SJSA1 (cell line): ENCODE data around the gene SPATA31C1. TPM values are rescaled to one million over a fixed set of nuclear protein-coding genes. Genes with fewer than 3 reads are reported as not detected.
"Not testable (repeated sequence)": the region's sequence is repeated elsewhere in the genome, so short reads cannot be mapped to it uniquely, and the experiment has no call there.

Experiments
- DNase-seq, 2 experiments: peaks; one replicate each; pipeline ENCODE4 v3.0.0-alpha.2; 2015 to 2020; ENCODE audit warnings: low spot score in 2 of 2, low read depth in 1 of 2
- H3K27ac ChIP-seq: fragments of 250-450 bp; sonication (Bioruptor Pico); 2 replicates; pipeline ENCODE4 v1.5.1; 2020; ENCODE audit warnings: mild to moderate bottlenecking, moderate library complexity
- H3K27me3 ChIP-seq: fragments of 250-450 bp; sonication (Bioruptor Pico); replicated peaks from 2 replicates; pipeline ENCODE4 v1.5.1; 2020; ENCODE audit warnings: mild to moderate bottlenecking, moderate library complexity
- H3K36me3 ChIP-seq: fragments of 250-450 bp; sonication (Bioruptor Pico); 2 replicates; pipeline ENCODE4 v1.5.1; 2020; ENCODE audit warnings: mild to moderate bottlenecking
- H3K4me1 ChIP-seq: fragments of 250-450 bp; sonication (Bioruptor Pico); replicated peaks from 2 replicates; pipeline ENCODE4 v1.6.1; 2021; ENCODE audit warnings: mild to moderate bottlenecking
- H3K4me3 ChIP-seq: fragments of 250-450 bp; sonication (Bioruptor Pico); 2 replicates; pipeline ENCODE4 v1.5.1; 2020; ENCODE audit warnings: mild to moderate bottlenecking
- H3K9me3 ChIP-seq: fragments of 250-450 bp; sonication (Bioruptor Pico); replicated peaks from 2 replicates; pipeline ENCODE4 v1.5.1; 2020; ENCODE audit warnings: mild to moderate bottlenecking
- total RNA-seq: library from RNA; depleted of rRNA; stranded (reverse); fragments of >200 nt; shearing (Covaris generic); gene quantifications from 2 replicates; pipeline ENCODE4 v1.2.3, GENCODE V29; 2014

SPATA31C1 gene
- total RNA-seq, 1 experiment from 2014 or later: not detected

- H3K27ac ChIP-seq, H3K27me3 ChIP-seq, H3K36me3 ChIP-seq, H3K9me3 ChIP-seq, H3K4me3 ChIP-seq, H3K4me1 ChIP-seq, DNase-seq: not testable (repeated sequence)
These were observed 16.7 kb downstream of the SPATA31C1 start for GRCh38 chr9:87934444-87934843.

GRCh38 chr9:87937352-87937751 is 19.6 kb downstream of the SPATA31C1 start:
- H3K4me1 ChIP-seq, H3K27ac ChIP-seq, H3K9me3 ChIP-seq, DNase-seq, H3K27me3 ChIP-seq, H3K36me3 ChIP-seq, H3K4me3 ChIP-seq: not testable (repeated sequence)

GRCh38 chr9:87937918-87938317 is 20.2 kb downstream of the SPATA31C1 start:
- not testable (repeated sequence) for H3K36me3 ChIP-seq, H3K9me3 ChIP-seq, H3K27ac ChIP-seq, H3K27me3 ChIP-seq, DNase-seq, H3K4me1 ChIP-seq, H3K4me3 ChIP-seq

GRCh38 chr9:87938336-87938735 is 20.6 kb downstream of the SPATA31C1 start:
- H3K9me3 ChIP-seq, H3K4me1 ChIP-seq, H3K27ac ChIP-seq, H3K27me3 ChIP-seq, H3K36me3 ChIP-seq, H3K4me3 ChIP-seq, DNase-seq: not testable (repeated sequence)

GRCh38 chr9:87939096-87939495 is 21.3 kb downstream of the SPATA31C1 start:
- H3K36me3 ChIP-seq, H3K4me1 ChIP-seq, DNase-seq: not testable (repeated sequence)

DNA sequence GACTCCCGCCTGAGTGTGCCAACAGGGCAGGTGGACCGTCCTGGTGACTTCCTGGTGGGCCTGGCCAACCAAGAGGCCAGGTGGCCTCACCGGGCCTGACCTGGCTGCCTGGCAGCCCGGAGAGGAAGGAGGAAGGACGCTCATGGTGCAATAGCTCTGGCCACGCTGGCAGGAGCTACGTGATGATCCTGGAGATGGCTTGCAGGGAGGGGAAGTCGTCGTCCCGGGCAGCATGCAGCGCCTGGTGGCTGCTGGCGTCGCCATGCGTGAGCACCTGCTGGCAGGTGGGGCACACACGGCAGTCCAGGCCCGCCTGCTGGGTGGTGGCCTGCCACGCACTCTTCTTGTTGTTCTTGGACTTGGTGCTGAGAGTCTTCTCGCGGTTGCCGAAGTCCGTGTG is 26.3 kb downstream of the SPATA31C1 start:
- no peaks in the 10 kb centered on the region for H3K4me1 ChIP-seq
- H3K9me3 ChIP-seq: no peaks in the 10 kb centered on the region
- no peak for DNase-seq
- H3K27ac ChIP-seq: no peak overlapping the region
- H3K4me3 ChIP-seq: no peak overlapping the region
- H3K27me3 ChIP-seq: no peaks in the 10 kb centered on the region
- H3K36me3 ChIP-seq: no peaks in the 10 kb centered on the region

More at GRCh38 chr9:87939096-87939495, 21.3 kb downstream of the SPATA31C1 start:
- H3K27ac ChIP-seq, H3K9me3 ChIP-seq, H3K27me3 ChIP-seq, H3K4me3 ChIP-seq: not testable (repeated sequence)

GRCh38 chr9:87944682-87945081 is 26.9 kb downstream of the SPATA31C1 start:
- DNase-seq: no peak
- Histone ChIP-seq H3K27me3 (no peaks in the 10 kb centered on the region), H3K4me1 (no peaks in the 10 kb centered on the region), H3K9me3 (no peaks in the 10 kb centered on the region), H3K36me3 (no peaks in the 10 kb centered on the region), H3K4me3 (no peak overlapping the region), H3K27ac (no peak overlapping the region)

DNA sequence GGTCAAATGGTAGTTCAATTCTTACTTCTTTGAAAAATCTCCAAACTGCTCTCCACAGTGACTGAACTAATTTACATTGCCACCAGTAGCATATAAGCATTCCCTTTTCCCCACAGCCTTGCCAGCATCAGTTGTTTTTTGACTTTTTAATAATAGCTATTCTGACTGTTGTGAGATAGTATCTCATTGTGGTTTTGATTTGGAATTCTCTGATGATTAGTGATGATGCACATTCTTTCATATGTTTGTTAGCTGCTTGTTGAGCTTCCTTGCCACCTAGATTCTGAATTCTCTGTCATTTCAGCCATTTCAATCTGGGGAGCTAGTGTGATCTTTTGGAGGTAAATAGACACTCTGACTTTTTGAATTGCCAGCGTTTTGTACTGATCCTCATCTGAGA is 32.5 kb downstream of the SPATA31C1 start:
- H3K4me1 ChIP-seq: peaks cover 6% of the 10 kb centered on the region; the same call in 1 of the 2 replicates
- peak in 1 of 2 experiments; percentile 11 for DNase-seq
- H3K9me3 ChIP-seq: no peaks in the 10 kb centered on the region

DNA sequence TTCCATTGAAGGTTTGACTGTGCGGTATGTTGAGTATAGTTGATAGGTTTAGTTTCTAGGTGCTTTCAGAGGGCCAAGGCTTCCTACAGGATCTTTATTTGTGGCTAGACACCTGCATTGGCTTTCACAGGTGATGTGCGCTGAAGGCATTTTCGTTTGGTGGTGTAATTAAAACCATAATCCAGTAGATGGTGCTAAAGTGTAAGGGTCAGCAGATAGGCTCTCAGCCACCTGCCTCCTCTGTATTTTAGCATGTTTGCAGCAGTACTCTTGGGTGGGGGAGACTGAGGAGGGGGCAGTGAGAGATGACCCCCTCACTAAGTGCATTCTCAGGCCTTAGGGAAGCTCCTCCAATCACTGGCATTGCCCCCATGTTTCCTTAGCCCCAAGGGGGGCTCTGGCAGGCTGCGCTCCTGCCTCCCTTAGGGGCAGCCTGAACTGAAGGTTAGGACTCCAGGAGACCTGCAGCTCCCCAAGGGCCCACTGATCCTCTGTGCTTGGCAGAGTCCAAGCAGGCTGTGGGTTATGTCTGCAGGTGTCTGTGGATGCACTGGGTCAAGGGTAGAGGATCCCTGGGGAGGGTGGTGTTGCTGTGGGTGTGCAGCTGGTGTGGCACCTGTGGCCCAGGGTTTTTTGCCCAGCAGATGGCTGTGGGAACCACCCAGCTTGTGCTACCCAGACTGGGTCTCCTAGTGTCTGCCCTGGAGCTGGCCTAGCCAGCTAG is 33.2 kb downstream of the SPATA31C1 start:
- no peaks in the 10 kb centered on the region for H3K27me3 ChIP-seq
- peaks cover 6% of the 10 kb centered on the region; the same call in 1 of the 2 replicates for H3K4me1 ChIP-seq
- H3K36me3 ChIP-seq: no peaks in the 10 kb centered on the region
- H3K27ac ChIP-seq: no peak overlapping the region
- no peak overlapping the region for H3K4me3 ChIP-seq
- no peaks in the 10 kb centered on the region for H3K9me3 ChIP-seq
- peak in 1 of 2 experiments; percentile 15 for DNase-seq

More for the DNA sequence above, 32.5 kb downstream of the SPATA31C1 start:
- Histone ChIP-seq H3K27ac (no peak overlapping the region), H3K4me3 (no peak overlapping the region), H3K36me3 (no peaks in the 10 kb centered on the region), H3K27me3 (no peaks in the 10 kb centered on the region)

- DNase-seq: no peak
- H3K4me3 ChIP-seq: no peak overlapping the region
- H3K9me3 ChIP-seq: no peaks in the 10 kb centered on the region
- H3K27ac ChIP-seq: no peak overlapping the region
- H3K27me3 ChIP-seq: no peaks in the 10 kb centered on the region
- H3K36me3 ChIP-seq: no peaks in the 10 kb centered on the region
- H3K4me1 ChIP-seq: peaks cover 7% of the 10 kb centered on the region
These were observed 36.5 kb downstream of the SPATA31C1 start for GRCh38 chr9:87954230-87954629.

DNA sequence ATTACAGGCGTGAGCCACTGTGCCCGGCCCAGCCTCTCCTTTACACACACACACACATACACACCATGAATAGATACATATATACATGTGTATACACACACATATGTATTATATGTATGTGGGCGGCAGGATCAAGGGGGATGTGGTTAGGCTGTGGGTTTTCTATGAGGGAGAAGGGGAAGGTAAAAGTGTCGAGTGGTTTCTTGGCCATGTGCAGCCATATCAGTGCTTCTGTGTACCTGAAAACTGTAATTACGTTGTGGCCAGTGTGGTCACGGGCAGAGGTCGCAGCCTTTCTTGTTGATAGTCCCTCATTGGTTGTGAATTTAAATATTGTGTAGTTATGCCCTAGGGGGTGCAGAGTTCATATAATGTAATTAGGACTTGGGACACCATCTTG is 40.1 kb downstream of the SPATA31C1 start:
- Histone ChIP-seq H3K27ac (no peak overlapping the region), H3K4me1 (peaks cover 18% of the 10 kb centered on the region), H3K27me3 (no peaks in the 10 kb centered on the region), H3K4me3 (no peak overlapping the region), H3K36me3 (no peaks in the 10 kb centered on the region), H3K9me3 (no peaks in the 10 kb centered on the region)
- no peak for DNase-seq

- Histone ChIP-seq H3K36me3 (no peaks in the 10 kb centered on the region), H3K4me1 (peaks cover 18% of the 10 kb centered on the region), H3K9me3 (no peaks in the 10 kb centered on the region), H3K4me3 (no peak overlapping the region), H3K27ac (no peak overlapping the region), H3K27me3 (no peaks in the 10 kb centered on the region)
- no peak for DNase-seq
These were observed 40.8 kb downstream of the SPATA31C1 start for GRCh38 chr9:87958591-87958990.

DNA sequence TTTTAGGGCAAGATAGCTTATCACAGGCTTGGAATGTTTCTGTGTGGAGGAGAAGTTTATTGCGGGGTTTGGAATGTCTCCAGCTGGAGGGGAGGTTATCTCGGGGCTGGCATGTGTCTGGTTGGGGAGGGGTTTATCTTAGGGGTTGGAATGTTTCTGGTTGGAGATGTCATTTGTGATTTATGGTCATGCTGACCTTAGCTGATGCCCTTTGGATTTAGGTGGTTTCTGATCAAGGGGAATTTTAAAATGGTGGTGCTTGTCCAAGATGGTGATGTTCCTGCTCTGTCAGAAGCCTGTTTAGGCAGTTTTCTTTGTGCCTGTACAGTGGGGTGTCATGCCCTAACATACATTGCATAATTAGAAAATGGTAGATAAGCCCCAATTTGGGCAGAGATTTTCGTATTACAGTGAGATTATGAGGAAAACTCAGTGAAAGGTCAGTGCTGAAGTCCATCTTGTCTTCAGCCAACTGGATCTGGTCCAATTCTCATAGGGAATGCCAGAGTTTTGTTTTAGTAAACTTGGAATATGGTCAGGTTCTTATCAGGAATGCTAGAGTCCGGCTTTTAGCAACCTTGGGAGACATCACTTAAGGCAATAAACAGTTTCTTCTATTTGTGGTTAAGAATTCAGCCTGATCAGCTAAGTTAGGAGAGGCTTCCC is 42.3 kb downstream of the SPATA31C1 start:
- peak in 1 of 2 experiments; percentile 25 for DNase-seq
- Histone ChIP-seq H3K4me3 (no peak overlapping the region), H3K4me1 (peaks cover 18% of the 10 kb centered on the region), H3K27ac (peak overlapping the region; percentile 25; the same call in 1 of the 2 replicates), H3K27me3 (no peaks in the 10 kb centered on the region), H3K9me3 (no peaks in the 10 kb centered on the region), H3K36me3 (no peaks in the 10 kb centered on the region)

GRCh38 chr9:87963770-87964169 is 46.0 kb downstream of the SPATA31C1 start:
- H3K4me1 ChIP-seq: peaks cover 26% of the 10 kb centered on the region
- peaks cover 2% of the 10 kb centered on the region; the same call in 1 of the 2 replicates for H3K36me3 ChIP-seq
- no peaks in the 10 kb centered on the region for H3K27me3 ChIP-seq
- DNase-seq: no peak
- H3K27ac ChIP-seq: no peak overlapping the region
- H3K4me3 ChIP-seq: no peak overlapping the region
- no peaks in the 10 kb centered on the region for H3K9me3 ChIP-seq
